HG03064 (cell line): ENCODE measurements around the gene MYO5B.

Experiments used
- ATAC-seq: cut with Tn5 transposase; IDR thresholded peaks from one replicate; pipeline ENCODE4 v1.9.1; 2021; ENCODE audit warnings: low read depth; ENCODE audit not compliant: unreplicated experiment

The MYO5B gene

DNA sequence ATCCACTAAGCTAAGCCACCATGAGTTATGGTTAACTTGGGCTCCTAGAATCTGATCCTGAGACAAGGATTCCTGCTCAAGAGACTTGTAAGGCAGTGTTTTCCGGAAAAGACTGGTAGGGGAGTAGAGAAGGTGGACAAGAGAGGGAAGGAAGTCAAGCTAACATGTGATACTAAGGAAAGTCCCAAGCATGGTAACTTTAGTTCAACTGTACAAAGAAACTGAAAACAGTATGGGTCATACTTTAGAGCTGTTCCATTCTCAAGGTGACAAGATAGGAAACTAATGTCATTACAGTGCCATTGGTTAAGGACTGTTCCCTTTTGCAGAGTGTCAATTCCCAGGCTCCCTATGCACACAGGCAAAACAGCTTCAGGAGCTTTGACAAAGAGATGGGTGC is 5.8 kb downstream of the MYO5B start:
- ATAC-seq: no peak

DNA sequence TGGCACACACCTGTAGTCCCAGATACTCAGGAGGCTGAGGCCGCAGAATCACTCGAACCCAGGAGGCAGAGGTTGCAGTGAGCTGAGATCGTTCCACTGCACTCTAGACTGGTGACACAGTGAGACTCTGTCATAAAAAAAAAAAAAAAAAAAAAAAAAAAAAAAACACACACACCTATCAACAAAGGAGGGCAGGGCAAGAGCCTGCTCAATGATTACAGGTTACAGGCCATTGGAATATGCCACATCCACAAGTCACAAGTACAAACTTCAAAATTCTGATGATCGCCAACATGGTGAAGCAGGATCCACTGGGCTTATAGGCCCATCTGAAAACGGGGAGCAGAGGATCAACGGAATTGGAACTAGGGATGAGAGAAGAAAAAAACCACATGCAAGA is 6.3 kb downstream of the MYO5B start:
- no peak for ATAC-seq

DNA sequence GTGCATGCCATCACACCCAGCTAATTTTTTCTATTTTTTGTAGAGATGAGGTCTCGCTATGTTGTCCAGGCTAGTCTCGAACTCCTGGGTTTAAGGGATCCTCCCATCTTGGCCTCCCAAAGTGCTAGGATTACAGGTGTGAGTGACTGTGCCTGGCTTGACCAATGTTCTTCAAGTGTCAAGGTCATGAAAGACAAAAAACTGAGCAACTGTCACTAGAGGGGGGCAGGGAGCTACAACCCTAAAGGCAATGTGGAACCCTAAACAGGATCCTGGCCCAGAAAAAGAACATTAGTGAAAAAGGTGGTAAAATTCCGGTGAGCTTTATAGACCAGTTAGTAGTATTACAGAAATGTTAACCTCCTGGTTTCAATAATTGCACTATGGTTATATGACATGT is 7.3 kb downstream of the MYO5B start:
- ATAC-seq: no peak

DNA sequence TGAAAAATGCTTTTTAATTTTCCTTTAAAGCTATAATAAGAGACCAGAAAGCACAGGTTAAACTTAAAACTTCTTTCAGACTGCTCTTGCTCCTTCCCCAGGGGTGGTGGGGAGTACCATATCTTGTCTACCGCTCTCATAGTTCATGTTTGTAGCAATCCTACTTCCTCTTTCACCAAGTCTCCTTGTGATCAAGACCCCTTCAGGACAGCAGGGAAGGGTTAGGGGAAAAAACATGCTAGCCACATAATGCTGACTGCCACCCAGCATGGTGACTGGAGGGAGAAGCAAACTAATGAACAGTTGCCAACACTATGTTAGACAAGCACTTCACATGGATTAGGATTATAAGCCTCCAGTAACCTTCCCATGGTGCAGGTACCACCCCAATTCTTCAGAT is 8.6 kb downstream of the MYO5B start:
- no peak for ATAC-seq

DNA sequence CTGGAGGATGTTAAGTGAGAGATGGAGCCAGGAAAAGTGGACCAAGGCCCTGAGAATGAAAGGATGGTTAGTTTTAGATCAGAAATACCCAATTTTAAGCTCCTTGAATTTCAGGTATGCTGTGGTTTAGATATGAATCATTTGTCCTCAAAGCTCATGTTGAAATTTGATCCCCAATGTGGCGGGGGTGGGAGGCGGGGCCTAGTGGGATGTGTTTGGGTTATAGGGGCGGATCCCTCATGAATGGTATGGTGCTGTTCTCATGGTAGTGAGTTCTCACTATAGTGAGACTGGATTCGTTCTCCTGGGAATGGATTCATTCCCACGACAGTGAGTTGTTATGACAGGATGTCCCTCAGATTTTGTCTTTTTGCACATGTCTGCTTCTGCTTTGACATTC is 11.4 kb downstream of the MYO5B start:
- ATAC-seq: no peak

DNA sequence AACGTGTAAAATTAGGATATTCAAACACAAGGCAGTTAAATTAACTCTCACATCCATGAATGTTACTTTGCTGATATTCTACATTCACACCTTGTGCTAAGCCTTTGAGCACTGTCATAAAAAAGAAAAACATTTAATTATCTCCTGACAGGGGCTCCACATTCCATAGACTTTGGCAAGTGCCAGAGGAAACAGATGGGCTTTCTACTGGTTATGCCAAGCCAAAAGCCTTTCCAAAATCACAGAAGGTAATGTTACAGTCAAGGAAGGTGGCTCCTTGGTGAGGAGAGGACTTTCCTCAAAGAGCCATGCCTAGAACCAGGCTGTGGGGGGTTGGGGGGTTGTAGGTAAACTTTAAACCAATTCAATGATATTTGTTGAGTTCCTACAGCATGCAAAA is 12.4 kb downstream of the MYO5B start:
- no peak for ATAC-seq

DNA sequence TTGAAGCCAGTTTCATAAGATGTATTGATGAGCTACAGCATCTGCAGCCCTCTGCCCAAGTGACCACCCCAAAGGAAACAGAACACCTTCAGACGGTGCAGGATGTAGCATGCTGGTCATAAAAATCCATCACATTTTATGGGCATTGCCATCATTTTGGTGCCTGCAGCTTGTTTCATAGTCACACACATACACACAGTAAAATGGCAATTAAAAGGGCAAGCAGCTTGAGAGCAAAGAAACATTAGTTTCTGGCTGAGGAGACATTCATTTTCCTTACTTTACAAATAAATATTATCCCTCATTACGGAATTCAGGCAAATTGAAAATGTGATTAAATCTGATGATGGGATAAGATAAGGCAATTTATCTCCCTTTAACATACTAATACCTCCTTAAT is 13.4 kb downstream of the MYO5B start:
- ATAC-seq: no peak

DNA sequence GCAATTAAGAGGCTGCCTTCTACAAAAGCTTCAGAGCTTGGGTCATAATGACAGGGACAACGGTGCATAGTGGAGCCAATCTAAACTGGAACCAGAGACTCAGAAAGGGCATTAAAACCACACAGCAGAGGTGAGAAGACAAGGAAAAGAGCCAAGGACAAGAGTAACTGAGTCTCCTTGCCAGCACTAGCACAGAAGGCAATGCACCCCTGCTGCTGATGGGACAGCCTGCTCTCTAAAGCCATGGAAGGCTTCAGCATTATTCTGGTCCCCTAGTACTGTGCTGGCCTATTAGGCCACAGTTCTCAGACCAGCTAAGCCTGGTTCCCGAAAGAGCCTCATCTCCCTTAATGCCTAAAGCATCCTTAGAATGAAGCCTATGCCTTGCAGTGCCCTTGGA is 15.5 kb downstream of the MYO5B start:
- ATAC-seq: no peak

DNA sequence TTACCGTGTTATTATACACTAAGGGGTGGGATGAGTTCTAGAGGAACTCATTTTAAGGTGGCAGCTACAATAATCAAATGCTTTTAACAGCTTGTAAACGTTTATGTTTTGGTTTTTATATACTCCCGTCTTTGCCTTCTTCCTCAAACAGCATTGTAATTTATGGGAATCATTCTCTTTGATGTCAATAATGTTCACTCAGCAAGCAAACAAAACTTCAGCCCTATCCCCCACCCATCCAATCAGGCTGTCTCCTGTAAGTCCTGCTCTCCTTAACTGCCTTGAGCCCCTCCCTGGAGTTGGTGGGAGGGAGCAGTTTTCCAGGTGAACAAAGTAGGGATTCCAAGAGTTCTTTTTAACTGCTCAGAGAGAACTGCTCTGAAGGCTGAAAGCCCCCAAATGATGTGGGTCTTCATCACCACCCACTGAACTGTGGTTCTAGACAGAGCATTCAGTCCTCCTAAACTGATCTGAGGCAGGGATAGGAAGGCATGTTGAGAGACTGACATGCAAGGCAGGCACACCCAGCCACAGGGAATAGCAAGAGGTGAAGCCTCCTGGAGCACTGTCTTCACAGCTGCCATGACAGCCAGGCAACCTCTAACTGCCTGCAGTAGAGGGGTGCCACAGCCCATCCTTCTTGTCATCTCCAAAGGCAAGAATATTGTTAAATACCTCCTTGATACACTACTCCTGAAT is 17.5 kb downstream of the MYO5B start:
- no peak for ATAC-seq

DNA sequence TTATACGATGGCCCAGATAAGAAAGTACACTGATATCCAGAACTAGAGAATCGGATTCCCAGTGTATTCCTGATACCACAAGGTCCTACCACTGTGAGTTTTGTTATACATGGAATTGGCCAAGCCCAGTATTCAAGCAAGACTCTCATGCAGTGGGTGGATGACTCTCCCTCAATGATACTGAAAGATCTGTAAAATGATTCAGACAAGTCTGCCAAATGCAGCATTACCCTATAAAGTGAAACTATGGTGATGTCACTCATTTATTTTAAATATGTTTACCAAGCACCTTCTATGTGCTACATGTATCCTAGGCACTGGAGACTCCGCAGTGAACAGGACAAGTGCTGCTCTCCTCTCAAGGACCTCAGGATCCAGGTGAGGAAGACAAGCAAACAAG is 22.6 kb downstream of the MYO5B start:
- no peak for ATAC-seq

DNA sequence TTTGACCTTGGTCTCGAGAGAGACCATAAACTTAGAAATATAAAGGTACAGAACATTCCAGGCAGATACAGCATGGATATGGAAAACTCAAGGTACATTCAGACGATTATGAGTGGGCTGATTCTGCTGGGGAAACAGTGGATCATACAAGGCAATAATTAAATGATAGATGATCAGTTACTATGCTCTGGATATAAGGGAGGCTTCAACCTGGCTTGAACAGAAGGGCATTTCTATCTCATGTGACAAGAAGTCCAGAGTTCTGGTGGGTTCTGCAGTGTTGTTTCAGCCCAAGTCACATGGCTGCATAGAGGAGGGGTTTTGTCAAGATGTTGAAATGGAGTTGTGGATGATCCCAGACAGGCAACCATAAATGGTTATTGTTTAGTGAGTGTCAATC is 23.5 kb downstream of the MYO5B start:
- no peak for ATAC-seq

DNA sequence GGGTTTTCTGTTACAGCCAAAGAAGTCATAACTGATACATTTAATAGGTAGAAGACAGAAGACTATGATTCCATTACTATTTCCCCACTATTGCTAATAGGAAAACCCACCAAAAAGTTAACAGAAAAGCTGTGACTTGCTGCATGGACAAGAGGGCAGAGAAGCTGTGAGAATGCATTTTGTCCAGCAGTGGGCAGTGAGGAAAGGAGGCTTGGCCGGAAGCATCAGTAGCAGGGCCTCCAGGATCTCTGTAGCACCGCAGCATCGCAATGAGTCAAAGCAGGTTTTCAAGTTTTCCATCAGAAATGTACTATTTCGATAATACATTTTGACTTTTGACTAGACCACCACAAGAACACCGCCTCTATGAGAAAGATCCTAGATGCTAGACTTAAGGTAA is 24.9 kb downstream of the MYO5B start:
- ATAC-seq: no peak

DNA sequence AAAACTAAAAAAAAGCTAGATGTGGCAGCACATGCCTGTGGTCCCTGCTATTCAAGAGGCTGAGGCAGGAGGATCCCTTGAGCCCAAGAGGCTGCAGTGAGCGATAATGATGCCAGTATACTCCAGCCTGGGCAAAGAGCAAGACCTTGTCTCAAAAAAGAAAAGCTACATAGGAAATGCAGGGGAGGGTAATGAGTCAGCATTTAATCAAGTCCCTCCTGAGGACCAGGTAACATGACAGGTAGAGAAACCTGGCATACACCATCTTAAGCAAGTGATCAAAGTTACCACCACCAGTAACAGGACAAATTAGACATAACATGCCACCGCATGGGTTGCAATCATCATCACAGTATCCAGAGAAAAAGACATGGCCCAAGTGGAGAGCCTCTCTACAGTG is 25.8 kb downstream of the MYO5B start:
- ATAC-seq: no peak

DNA sequence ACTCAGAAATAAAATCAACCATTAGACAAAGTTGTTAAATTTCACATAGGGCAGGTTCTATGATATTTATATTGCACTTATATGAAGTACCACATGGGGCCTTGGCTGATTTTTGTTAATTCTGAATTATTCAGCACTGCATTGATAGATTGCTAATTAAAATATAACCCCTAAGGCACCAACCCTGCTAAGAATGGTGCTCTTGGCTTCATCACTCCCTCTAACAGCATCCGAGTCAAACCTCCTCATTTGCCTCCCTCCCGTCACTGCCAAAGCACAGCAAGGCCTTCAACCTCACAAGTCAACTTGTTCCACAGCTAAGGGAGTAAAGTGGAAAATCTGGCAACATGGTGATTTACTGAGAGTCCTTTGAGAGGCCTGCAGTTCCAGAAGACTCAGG is 27.0 kb downstream of the MYO5B start:
- no peak for ATAC-seq

DNA sequence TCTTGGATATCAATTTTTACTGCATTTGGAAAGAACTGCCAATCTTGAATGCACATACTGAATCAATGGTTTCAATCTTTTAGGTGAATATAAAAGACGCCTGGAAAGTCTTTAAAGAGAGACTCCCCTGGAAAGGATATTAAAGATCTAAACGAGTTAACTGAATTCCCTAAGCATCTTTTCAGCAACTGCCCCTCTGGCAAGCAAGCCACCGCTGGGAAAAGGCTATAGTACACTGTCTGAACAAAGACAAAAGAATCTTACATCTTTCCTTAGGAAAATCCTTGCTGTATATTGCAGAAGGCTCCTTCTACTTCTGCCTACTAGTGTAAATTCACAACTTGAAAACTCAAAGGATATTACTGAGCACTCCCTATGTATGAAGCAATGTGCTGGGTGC is 28.0 kb downstream of the MYO5B start:
- ATAC-seq: no peak

DNA sequence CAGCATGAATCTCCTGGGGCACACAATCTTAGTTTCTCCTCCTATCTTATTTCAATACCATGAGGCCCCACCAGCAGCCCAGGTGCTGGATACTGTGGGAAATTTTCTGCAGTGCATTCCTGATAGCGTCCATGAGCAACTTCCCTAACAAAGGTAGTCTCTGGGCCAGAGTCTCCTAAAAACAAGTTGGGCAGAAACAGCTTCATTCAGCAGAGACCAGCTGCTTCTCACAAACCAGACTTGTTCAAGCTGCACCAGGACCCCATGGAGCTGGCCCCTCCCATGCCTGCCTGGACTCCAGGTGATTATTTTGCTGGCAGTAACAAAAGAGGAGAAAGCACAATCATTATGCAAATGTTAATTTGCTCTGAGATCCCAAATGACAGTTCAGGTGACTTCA is 31.4 kb downstream of the MYO5B start:
- ATAC-seq: no peak

DNA sequence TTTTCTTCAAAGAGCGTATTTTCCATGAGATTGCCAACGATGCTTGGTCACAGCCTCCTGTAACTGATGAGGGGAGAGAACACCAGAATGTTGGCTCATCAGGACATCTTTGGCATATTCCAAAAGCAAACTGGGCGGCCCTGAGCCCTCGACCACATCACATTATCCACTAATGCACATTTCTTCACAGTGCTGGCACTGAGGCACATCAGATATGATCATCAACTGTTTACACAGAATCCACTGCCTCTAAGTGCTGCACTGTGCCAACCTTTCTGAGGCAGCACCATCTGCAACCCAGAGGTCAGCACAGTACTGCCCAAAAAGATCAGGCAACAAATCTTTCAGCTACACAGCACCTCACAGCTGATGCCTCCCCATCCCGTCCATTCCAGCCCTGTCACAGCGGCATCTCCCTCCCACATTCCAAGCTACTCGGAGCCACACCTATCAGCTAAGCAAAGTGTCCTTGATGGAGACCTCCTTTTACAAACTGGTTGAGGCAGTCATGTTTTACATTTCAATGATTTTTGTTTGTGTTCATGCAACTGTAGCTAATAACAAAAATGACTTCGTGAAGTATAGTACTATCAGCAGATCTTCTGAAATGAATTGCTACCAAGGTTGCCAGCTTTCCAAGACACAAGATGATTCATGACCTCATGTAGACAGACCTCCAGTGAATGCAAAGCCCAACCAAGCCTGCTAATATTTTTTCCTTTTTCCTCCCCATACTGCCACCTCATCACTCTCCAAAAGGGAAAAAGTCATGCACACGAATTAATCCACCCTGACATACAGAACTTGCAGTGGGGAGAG is 32.3 kb downstream of the MYO5B start:
- no peak for ATAC-seq

DNA sequence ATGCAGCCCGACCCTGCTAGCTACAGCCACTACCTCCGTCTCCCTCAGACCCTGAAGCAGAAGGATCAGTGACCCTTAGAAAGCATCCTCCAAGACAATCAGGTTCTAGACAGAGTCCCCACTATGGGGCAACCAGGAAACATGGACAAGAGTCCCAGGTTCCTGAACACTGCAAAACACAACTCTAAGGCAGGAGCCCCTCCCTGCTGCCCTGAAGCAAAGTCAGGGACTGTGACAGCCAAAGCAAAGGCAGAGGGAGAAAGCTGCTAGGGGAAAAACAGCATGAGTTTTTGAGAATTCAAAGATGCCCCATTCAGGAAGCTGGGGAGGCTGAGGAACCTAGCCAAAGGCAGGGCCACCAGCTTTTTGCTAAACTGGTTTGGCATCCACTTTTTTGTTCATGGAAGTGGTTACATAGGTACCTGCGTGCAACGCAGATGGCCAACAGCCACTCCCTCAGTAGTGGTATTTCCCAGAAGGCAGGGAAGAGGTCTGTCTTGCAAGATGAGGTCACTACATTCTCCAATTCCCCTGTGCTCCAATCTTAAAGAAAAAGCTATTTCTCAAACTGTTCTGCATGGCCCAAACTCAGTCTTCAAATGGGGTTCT is 33.2 kb downstream of the MYO5B start:
- ATAC-seq: no peak

DNA sequence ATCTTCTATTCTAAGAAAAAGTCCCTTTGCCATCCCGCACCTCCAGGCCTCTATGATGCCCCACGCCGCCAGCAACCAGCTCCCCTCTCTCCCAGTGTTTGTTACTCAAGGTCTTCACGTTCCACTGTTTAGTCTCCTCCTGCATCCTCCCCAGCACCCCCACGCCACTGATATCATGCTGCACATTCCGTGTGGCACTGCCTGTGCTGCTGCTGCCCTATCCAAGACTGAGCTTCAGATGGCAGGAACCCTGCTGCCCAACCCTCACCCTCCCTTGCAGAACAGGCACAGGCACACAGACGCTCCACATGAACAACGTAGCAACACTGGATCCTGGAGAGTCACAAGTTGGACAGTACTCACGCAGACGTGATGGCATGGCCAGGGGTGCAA is 35.3 kb downstream of the MYO5B start:
- no peak for ATAC-seq

DNA sequence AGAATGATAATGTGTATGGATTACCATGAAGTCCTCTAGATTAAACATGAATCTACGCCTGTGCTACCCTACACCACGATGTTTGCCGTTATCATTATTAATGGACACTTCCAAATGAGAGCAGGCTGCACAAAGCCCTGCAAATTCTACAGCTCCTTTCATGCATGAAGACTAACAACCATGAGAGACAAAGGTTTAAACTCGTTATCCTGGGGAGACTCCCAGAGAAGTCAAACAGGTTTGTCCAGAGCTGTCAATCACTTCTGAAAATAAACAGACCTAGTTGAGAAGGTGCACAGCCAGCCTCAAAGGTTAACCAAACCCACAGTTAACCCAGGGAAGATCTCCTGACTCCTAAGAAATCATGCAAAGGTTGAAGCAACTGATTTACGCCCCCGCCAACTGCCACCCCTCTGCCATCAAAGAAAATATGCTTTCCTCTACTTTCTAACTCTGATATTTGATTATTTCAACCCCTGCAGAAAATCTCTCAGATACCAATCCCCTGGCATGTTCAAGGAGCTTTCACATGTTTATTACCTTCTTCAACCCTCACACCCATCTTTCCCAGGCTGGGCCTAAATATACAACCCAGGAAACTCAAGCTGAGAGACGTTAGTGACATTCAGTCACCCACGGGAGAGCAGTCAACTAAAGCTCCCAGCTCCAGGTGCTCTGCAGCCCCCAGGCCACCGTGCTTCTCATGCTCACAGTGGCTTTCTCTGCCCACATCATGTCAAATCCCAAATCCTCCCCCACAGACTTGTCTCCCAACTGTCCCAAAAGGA is 35.9 kb downstream of the MYO5B start:
- no peak for ATAC-seq

DNA sequence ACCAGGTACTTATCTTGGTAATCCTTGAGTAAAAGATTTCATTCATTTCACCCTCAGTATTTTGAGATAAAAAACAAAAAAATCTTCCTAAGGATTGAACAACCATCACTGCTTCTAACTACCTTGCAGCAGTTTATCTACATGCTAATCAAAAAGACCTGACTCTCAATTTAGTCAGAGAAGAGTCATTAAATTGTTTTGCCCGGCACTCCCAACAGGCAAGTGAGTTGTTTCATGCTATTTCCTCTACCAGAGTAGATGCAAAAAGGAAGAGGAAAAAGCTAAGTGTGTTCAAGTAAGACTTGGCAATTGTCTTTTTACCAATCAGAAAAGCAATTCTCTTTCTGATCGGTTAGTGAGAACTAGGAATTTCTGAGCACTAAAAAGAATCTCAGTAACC is 39.5 kb downstream of the MYO5B start:
- ATAC-seq: no peak
